Sigmoid colon (tissue), 3 donors: ENCODE data around the gene MYL12B.

Experiments
- CTCF ChIP-seq, 4 experiments: fragments of 450-650 bp in 3 of 4; fragments of 200-600 bp in 1 of 4; IDR thresholded peaks; one replicate each; pipeline ENCODE4 v1.5.1; 2016 to 2019; ENCODE audit warnings: antibody characterized with exemption in 4 of 4, mild to moderate bottlenecking in 3 of 4, moderate library complexity in 2 of 4
- POLR2A ChIP-seq, 2 donors: fragments of 450-650 bp; IDR thresholded peaks; one replicate each; pipeline ENCODE4 v1.6.1; 2016; ENCODE audit warnings: antibody characterized with exemption in 2 of 2, mild to moderate bottlenecking in 2 of 2, moderate library complexity in 2 of 2

- TF ChIP-seq POLR2A (IDR thresholded peaks at IDR 0.05) (no peak), CTCF (IDR thresholded peaks at IDR 0.05) (no peak)
These were observed 36.3 kb upstream of the MYL12B start for GRCh38 chr18:3225588-3225987.
